ENCODE data around the gene N4BP2L2. TPM values are rescaled to one million over a fixed set of nuclear protein-coding genes. Genes with fewer than 3 reads are reported as not detected.

The N4BP2L2 gene
- total RNA-seq, 2 donors from 2014 or later: 136 to 151 TPM

GRCh38 chr13:32511482-32511881, 27.1 kb downstream of the N4BP2L2 start:
- Mint-ChIP-seq H3K4me1 (ENCODE audit: low read depth) (peaks cover 7% of the 10 kb centered on the region), H3K27me3 (ENCODE audit: low read depth) (no peaks in the 10 kb centered on the region), H3K4me3 (no peak overlapping the region), H3K27ac (no peak overlapping the region), H3K36me3 (ENCODE audit: insufficient read depth in 2 of 2) (peaks cover 0 to 14% of the 10 kb centered on the region in 2 donors), H3K9me3 (no peaks in the 10 kb centered on the region)
- no peak for ATAC-seq (replicated peaks in 1 of 2)
- DNase-seq: no peak

GRCh38 chr13:32504876-32505275, 33.7 kb downstream of the N4BP2L2 start:
- ATAC-seq (replicated peaks in 1 of 2) (no peak), DNase-seq (no peak)
- Mint-ChIP-seq H3K27me3 (ENCODE audit: low read depth) (no peaks in the 10 kb centered on the region), H3K4me3 (no peak overlapping the region), H3K27ac (no peak overlapping the region), H3K36me3 (ENCODE audit: insufficient read depth in 2 of 2) (peaks cover 7 to 9% of the 10 kb centered on the region in 2 donors), H3K4me1 (ENCODE audit: low read depth) (peaks cover 3% of the 10 kb centered on the region), H3K9me3 (no peaks in the 10 kb centered on the region)

- Mint-ChIP-seq H3K4me3 (no peak overlapping the region), H3K4me1 (ENCODE audit: low read depth) (peaks cover 3% of the 10 kb centered on the region), H3K27ac (peak overlapping the region; percentile 27), H3K9me3 (no peaks in the 10 kb centered on the region), H3K36me3 (ENCODE audit: insufficient read depth in 2 of 2) (peaks cover 6 to 7% of the 10 kb centered on the region in 2 donors), H3K27me3 (ENCODE audit: low read depth) (no peaks in the 10 kb centered on the region)
- ATAC-seq (replicated peaks in 1 of 2): no peak
- no peak for DNase-seq
These were observed 34.3 kb downstream of the N4BP2L2 start for GRCh38 chr13:32504263-32504662.

GRCh38 chr13:32503727-32504126, 34.9 kb downstream of the N4BP2L2 start:
- Mint-ChIP-seq H3K4me1 (ENCODE audit: low read depth) (peaks cover 3% of the 10 kb centered on the region), H3K27me3 (ENCODE audit: low read depth) (no peaks in the 10 kb centered on the region), H3K4me3 (no peak overlapping the region), H3K27ac (no peak overlapping the region), H3K9me3 (no peaks in the 10 kb centered on the region), H3K36me3 (ENCODE audit: insufficient read depth in 2 of 2) (peaks cover 7% of the 10 kb centered on the region in 2 donors)
- DNase-seq: no peak
- no peak for ATAC-seq (replicated peaks in 1 of 2)

- ATAC-seq (replicated peaks in 1 of 2) (no peak), DNase-seq (no peak)
- H3K4me3 Mint-ChIP-seq: no peak overlapping the region
- H3K36me3 Mint-ChIP-seq (ENCODE audit: insufficient read depth in 2 of 2): peaks cover 7% of the 10 kb centered on the region in 2 donors
- H3K4me1 Mint-ChIP-seq (ENCODE audit: low read depth): peaks cover 3% of the 10 kb centered on the region
- H3K9me3 Mint-ChIP-seq: no peaks in the 10 kb centered on the region
- no peaks in the 10 kb centered on the region for H3K27me3 Mint-ChIP-seq (ENCODE audit: low read depth)
- no peak overlapping the region for H3K27ac Mint-ChIP-seq
These were observed 37.5 kb downstream of the N4BP2L2 start for GRCh38 chr13:32501064-32501463.

- no peaks in the 10 kb centered on the region for H3K9me3 Mint-ChIP-seq
- H3K4me3 Mint-ChIP-seq: no peak overlapping the region
- no peak overlapping the region for H3K27ac Mint-ChIP-seq
These were observed 38.9 kb downstream of the N4BP2L2 start for GRCh38 chr13:32499538-32500210.

GRCh38 chr13:32497589-32497988, 41.0 kb downstream of the N4BP2L2 start:
- DNase-seq: no peak
- ATAC-seq (replicated peaks in 1 of 2): no peak
- Mint-ChIP-seq H3K4me1 (ENCODE audit: low read depth) (peaks cover 3% of the 10 kb centered on the region), H3K9me3 (no peaks in the 10 kb centered on the region), H3K4me3 (no peak overlapping the region), H3K27ac (no peak overlapping the region), H3K36me3 (ENCODE audit: insufficient read depth in 2 of 2) (peaks cover 1 to 4% of the 10 kb centered on the region in 2 donors), H3K27me3 (ENCODE audit: low read depth) (no peaks in the 10 kb centered on the region)

More at GRCh38 chr13:32499538-32500210, 38.9 kb downstream of the N4BP2L2 start:
- no peaks in the 10 kb centered on the region for H3K27me3 Mint-ChIP-seq (ENCODE audit: low read depth)
- ATAC-seq (replicated peaks in 1 of 2) (no peak), DNase-seq (no peak)
- H3K4me1 Mint-ChIP-seq (ENCODE audit: low read depth): peaks cover 3% of the 10 kb centered on the region
- H3K36me3 Mint-ChIP-seq (ENCODE audit: insufficient read depth in 2 of 2): peaks cover 1 to 4% of the 10 kb centered on the region in 2 donors

- H3K9me3 Mint-ChIP-seq: no peaks in the 10 kb centered on the region
- no peak overlapping the region for H3K4me3 Mint-ChIP-seq
- H3K27ac Mint-ChIP-seq: no peak overlapping the region
- H3K36me3 Mint-ChIP-seq (ENCODE audit: insufficient read depth in 2 of 2): peaks cover 1% of the 10 kb centered on the region in 2 donors
- DNase-seq (no peak), ATAC-seq (replicated peaks in 1 of 2) (no peak)
- no peaks in the 10 kb centered on the region for H3K4me1 Mint-ChIP-seq (ENCODE audit: low read depth)
- no peaks in the 10 kb centered on the region for H3K27me3 Mint-ChIP-seq (ENCODE audit: low read depth)
These were observed 41.9 kb downstream of the N4BP2L2 start for GRCh38 chr13:32496599-32497160.

GRCh38 chr13:32495841-32496240, 42.8 kb downstream of the N4BP2L2 start:
- Mint-ChIP-seq H3K4me1 (ENCODE audit: low read depth) (no peaks in the 10 kb centered on the region), H3K9me3 (no peaks in the 10 kb centered on the region), H3K27me3 (ENCODE audit: low read depth) (no peaks in the 10 kb centered on the region), H3K4me3 (no peak overlapping the region), H3K27ac (no peak overlapping the region), H3K36me3 (ENCODE audit: insufficient read depth in 2 of 2) (peaks cover 0 to 1% of the 10 kb centered on the region in 2 donors)
- no peak for DNase-seq
- ATAC-seq (replicated peaks in 1 of 2): no peak

- Mint-ChIP-seq H3K4me1 (ENCODE audit: low read depth) (no peaks in the 10 kb centered on the region), H3K9me3 (no peaks in the 10 kb centered on the region), H3K4me3 (no peak overlapping the region), H3K27ac (no peak overlapping the region), H3K27me3 (ENCODE audit: low read depth) (no peaks in the 10 kb centered on the region), H3K36me3 (ENCODE audit: insufficient read depth in 2 of 2) (peaks cover 0 to 1% of the 10 kb centered on the region in 2 donors)
- ATAC-seq (replicated peaks in 1 of 2) (peak in 1 of 2 donors; percentile 4), DNase-seq (no peak)
These were observed 43.2 kb downstream of the N4BP2L2 start for GRCh38 chr13:32495429-32495828.

GRCh38 chr13:32491028-32491427, 47.6 kb downstream of the N4BP2L2 start:
- no peak for DNase-seq
- Mint-ChIP-seq H3K27ac (no peak overlapping the region), H3K9me3 (no peaks in the 10 kb centered on the region), H3K4me1 (ENCODE audit: low read depth) (no peaks in the 10 kb centered on the region), H3K4me3 (no peak overlapping the region), H3K36me3 (ENCODE audit: insufficient read depth in 2 of 2) (no peaks in the 10 kb centered on the region), H3K27me3 (ENCODE audit: low read depth) (no peaks in the 10 kb centered on the region)
- no peak for ATAC-seq (replicated peaks in 1 of 2)

- DNase-seq: no peak
- H3K27ac Mint-ChIP-seq: no peak overlapping the region
- H3K27me3 Mint-ChIP-seq (ENCODE audit: low read depth): no peaks in the 10 kb centered on the region
- H3K9me3 Mint-ChIP-seq: no peaks in the 10 kb centered on the region
- no peak overlapping the region for H3K4me3 Mint-ChIP-seq
- H3K4me1 Mint-ChIP-seq (ENCODE audit: low read depth): peaks cover 7% of the 10 kb centered on the region
- no peaks in the 10 kb centered on the region for H3K36me3 Mint-ChIP-seq (ENCODE audit: insufficient read depth in 2 of 2)
- peak in 1 of 2 donors; percentile 18 for ATAC-seq (replicated peaks in 1 of 2)
These were observed 61.7 kb downstream of the N4BP2L2 start for GRCh38 chr13:32476892-32477291.

- H3K27me3 Mint-ChIP-seq (ENCODE audit: low read depth): no peaks in the 10 kb centered on the region
- H3K27ac Mint-ChIP-seq: no peak overlapping the region
- no peaks in the 10 kb centered on the region for H3K9me3 Mint-ChIP-seq
These were observed 62.4 kb downstream of the N4BP2L2 start for GRCh38 chr13:32476021-32476731.

More at GRCh38 chr13:32476021-32476731, 62.4 kb downstream of the N4BP2L2 start:
- H3K4me1 Mint-ChIP-seq (ENCODE audit: low read depth): peaks cover 11% of the 10 kb centered on the region
- no peaks in the 10 kb centered on the region for H3K36me3 Mint-ChIP-seq (ENCODE audit: insufficient read depth in 2 of 2)
- ATAC-seq (replicated peaks in 1 of 2) (no peak), DNase-seq (no peak)
- no peak overlapping the region for H3K4me3 Mint-ChIP-seq

Data from activated T-cell treated with anti-CD3 and anti-CD28 coated beads, Interleukin-2, amount 50 U/mL, for 72 hours (primary cell).